ENCODE data around the gene CALM1. TPM values are rescaled to one million over a fixed set of nuclear protein-coding genes. Genes with fewer than 3 reads are reported as not detected.

Gene CALM1
- total RNA-seq, 2 experiments from 2014 or later: 859 to 914 TPM

DNA sequence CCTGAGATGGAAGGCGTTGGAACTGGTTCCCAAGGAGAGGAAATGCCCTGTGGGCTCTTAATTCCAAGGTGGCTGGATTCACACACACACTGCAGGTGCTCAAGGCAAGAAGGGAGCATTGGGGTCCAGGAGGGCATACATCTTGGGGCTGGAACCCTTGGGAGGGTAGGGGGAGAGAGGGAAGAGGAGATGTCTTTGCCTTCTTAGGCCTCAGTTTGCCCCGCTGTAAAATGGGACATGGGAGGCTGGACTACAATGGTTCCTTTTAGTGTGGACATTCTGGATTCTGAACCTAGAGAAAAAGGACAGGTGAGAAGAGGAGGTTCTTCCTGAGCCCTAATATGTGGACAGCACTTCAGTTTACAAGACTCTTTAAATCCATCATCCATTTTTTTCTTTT, 43.8 kb downstream of the CALM1 start:
- H3K27me3 Mint-ChIP-seq: no peaks in the 10 kb centered on the region
- no peak overlapping the region for H3K27ac Mint-ChIP-seq
- H3K4me3 Mint-ChIP-seq: no peak overlapping the region
- H3K36me3 Mint-ChIP-seq (ENCODE audit: low read depth): no peaks in the 10 kb centered on the region
- CTCF ChIA-PET: interaction anchor here (0.6 to 0.7 kb wide), 2 partner anchors 12 to 1474 kb away, joined by 3 read pairs; no protein-coding TSS in a partner anchor
- no peak for DNase-seq
- no peaks in the 10 kb centered on the region for H3K4me1 Mint-ChIP-seq
- POLR2A ChIA-PET: no interaction called here
- no peaks in the 10 kb centered on the region for H3K9me3 Mint-ChIP-seq

DNA sequence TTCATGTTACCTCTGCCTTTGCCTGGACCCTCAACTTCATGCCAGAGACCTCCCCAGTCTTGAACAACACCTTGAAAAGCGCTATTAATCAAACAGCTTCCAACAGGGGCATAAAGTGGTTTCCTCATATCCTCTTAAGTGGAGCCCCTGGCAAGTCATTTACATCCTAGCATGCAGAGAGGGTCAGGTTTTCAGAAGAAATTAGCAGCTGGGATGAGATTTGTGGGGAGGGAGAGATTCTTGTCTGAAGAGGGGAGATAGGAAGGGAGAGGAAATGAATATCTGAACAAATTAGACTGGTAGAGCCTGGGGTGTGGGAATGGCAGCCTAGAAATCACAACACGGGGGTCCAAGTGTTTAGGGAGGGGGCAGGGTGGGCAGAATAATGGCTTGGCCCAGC, 45.6 kb downstream of the CALM1 start:
- H3K27ac Mint-ChIP-seq: no peak overlapping the region
- no peaks in the 10 kb centered on the region for H3K4me1 Mint-ChIP-seq
- no peak overlapping the region for H3K4me3 Mint-ChIP-seq
- H3K27me3 Mint-ChIP-seq: no peaks in the 10 kb centered on the region
- ChIA-PET POLR2A (no interaction called here), CTCF (no interaction called here)
- DNase-seq: no peak
- no peaks in the 10 kb centered on the region for H3K36me3 Mint-ChIP-seq (ENCODE audit: low read depth)
- H3K9me3 Mint-ChIP-seq: peaks cover 2% of the 10 kb centered on the region

DNA sequence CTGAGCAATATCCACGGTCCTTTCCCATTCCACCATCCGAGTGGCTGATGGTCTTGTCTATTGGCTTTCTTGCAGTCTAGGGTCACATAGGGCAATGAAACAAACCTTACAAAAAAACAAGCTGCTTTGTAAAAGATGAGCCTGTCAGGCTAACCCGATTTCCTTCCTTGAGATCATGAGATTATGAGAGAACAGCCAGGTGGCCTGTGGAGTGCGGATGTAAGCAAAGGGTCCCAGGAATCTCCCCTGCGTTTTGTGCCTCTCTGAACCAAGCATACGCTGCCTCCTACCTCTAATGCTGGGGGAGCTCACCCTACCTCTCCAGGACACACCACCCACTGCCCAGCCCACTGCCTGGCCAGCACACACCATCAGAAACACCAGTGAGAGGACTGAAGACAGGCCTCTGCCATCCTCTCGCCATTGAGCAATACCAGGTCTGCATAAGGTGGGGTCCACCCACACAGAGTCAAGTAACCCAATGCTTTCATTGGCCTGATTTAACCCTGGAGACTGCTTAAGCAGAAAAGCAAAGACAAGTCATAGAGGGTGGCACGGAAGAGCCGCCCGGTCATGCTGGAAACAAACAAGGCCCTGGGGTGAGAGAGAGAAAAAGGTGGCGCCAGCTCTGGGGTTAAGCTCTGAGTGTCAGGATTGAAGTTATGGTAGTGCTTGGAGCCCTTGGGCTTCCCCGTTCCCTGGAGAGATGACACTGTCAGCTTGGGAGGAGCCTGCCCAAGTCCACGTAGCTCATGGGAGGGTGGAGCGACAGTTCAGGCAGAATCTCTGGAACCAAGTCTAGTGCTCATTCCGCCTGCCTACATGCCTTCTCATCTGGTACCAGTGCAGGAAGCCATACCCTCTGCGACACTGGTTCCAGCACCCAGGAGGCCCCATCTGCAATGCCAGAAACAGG, 46.6 kb downstream of the CALM1 start:
- ChIA-PET CTCF (interaction anchor here (0.7 to 1.3 kb wide), 3 partner anchors 11 to 257 kb away, joined by 3 read pairs; no protein-coding TSS in a partner anchor), POLR2A (no interaction called here)
- H3K27me3 Mint-ChIP-seq: no peaks in the 10 kb centered on the region
- peaks cover 3% of the 10 kb centered on the region for H3K9me3 Mint-ChIP-seq
- H3K4me3 Mint-ChIP-seq: no peak overlapping the region
- DNase-seq: no peak
- no peaks in the 10 kb centered on the region for H3K36me3 Mint-ChIP-seq (ENCODE audit: low read depth)
- no peaks in the 10 kb centered on the region for H3K4me1 Mint-ChIP-seq
- H3K27ac Mint-ChIP-seq: no peak overlapping the region

DNA sequence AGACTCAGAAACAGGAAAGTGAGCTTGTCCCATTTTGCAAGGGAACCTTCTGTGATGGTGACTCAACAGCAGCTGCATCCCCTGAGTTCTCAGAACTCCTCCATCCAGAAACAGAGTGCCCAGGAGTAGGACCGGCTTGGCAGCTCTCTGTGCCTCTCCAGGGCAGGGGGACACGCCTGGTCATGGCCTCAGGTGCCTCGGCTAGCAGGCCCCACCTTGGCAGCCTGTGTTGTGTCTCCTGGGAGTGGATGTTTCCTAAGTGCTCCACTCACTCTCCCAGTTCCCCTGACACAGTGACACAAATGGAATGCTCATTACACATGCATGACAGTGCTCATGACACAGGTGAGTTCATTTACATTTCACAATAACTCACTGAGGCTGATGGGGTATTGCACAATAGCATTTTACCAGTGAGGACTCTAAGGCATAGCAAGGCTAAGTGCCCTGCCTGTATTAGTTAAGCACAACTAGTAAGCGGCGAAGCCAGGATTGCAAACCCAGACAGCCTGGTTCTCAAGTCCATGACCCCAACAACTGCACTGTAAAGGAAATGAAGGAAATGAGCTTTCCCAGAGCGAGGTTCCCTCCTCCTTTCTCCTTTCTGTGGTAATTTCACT, 47.4 kb downstream of the CALM1 start:
- CTCF ChIA-PET: interaction anchor here (0.7 to 1.3 kb wide), 3 partner anchors 12 to 256 kb away, joined by 3 read pairs; no protein-coding TSS in a partner anchor
- no peak overlapping the region for H3K27ac Mint-ChIP-seq

DNA sequence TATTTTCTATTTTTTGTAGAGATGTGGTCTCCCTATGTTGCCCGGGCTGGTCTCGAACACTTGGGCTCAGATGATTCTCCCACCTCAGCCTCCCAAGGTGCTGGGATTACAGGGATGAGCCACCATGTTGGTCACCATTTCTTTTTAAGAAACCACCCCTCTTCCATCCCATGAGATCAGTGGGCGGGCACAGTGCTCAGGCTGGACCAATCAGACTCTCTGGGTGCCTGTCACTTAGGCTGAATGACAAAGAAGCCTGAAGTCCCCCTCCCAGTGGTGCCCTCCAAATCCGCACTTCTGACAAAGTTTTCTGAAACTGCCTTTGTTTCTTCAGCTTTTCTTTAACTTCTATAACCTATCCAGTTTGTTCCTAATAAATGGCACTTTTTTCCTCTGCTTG, 48.2 kb downstream of the CALM1 start:
- ChIA-PET CTCF (no interaction called here), POLR2A (no interaction called here)
- Mint-ChIP-seq H3K9me3 (peaks cover 3% of the 10 kb centered on the region), H3K4me1 (no peaks in the 10 kb centered on the region), H3K27ac (no peak overlapping the region), H3K4me3 (no peak overlapping the region), H3K36me3 (ENCODE audit: low read depth) (no peaks in the 10 kb centered on the region), H3K27me3 (no peaks in the 10 kb centered on the region)
- DNase-seq: no peak

More for the DNA sequence above, 47.4 kb downstream of the CALM1 start:
- Mint-ChIP-seq H3K36me3 (ENCODE audit: low read depth) (no peaks in the 10 kb centered on the region), H3K27me3 (no peaks in the 10 kb centered on the region), H3K9me3 (peaks cover 3% of the 10 kb centered on the region), H3K4me1 (no peaks in the 10 kb centered on the region), H3K4me3 (no peak overlapping the region)
- POLR2A ChIA-PET: no interaction called here
- DNase-seq: no peak

DNA sequence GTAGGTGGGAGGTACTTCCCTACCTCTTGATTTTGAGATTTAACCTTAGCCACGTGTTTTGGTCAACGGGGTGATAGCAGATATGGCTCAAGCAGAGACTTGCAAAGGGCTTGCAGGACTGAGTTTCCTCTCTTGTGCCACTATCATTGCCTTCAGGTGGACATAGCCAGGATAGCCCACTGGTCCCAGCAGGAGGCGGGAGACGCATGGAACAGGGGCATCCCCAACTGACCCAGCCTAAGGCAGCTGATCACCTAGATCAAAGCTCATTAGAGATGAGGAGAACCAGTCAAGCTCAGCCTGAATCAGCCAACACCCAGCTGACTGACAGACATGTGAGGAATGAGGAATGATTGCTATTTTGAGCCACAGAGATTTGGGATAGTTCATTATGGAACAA, 49.6 kb downstream of the CALM1 start:
- H3K4me3 Mint-ChIP-seq: no peak overlapping the region
- ChIA-PET CTCF (interaction anchor here (0.6 kb wide), 1 partner anchor 698 kb away, joined by 3 read pairs; no protein-coding TSS in a partner anchor), POLR2A (no interaction called here)
- H3K36me3 Mint-ChIP-seq (ENCODE audit: low read depth): no peaks in the 10 kb centered on the region
- no peak for DNase-seq
- H3K27ac Mint-ChIP-seq: no peak overlapping the region
- no peaks in the 10 kb centered on the region for H3K27me3 Mint-ChIP-seq
- H3K4me1 Mint-ChIP-seq: no peaks in the 10 kb centered on the region
- peaks cover 3% of the 10 kb centered on the region for H3K9me3 Mint-ChIP-seq

DNA sequence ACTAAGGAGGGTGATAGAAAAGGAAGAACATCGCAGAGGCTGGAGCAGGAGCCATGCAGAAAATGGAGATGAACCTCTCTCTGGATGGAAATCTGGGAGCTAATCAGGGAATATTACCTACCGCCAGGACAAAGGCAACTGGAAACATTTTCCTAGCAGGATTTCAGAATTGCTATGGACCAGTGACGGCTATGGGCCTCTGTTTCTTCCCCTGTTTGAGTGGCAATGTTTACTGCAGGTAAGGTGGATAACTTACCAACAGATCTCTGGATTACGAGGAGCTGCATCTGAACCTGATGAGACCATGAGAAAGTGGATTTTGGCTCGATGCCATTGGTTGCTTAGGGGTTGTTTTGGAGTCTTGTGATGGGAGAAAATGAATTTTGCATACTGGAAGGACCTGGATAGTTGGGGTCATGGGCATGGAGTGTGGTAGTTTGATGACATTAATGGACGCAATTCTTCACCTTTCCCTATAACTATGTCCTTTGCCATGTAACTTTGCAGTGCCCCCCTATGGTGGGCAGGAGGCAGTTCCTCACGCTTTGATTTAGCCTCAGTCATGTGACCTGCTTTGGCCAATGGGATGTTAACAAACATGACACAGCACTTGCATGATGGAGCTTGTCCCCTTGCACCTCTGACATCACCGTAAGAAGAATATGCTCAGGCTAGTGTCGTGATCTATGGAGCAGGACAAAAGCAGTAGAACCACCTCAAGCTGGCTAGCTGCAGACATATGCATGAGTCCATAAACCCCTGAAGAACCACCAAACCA, 51.1 kb downstream of the CALM1 start:
- no peak overlapping the region for H3K27ac Mint-ChIP-seq
- CTCF ChIA-PET: no interaction called here
- POLR2A ChIA-PET: no interaction called here
- H3K36me3 Mint-ChIP-seq (ENCODE audit: low read depth): no peaks in the 10 kb centered on the region
- H3K9me3 Mint-ChIP-seq: peaks cover 3% of the 10 kb centered on the region
- no peak for DNase-seq
- peaks cover 12% of the 10 kb centered on the region for H3K4me1 Mint-ChIP-seq
- no peaks in the 10 kb centered on the region for H3K27me3 Mint-ChIP-seq
- no peak overlapping the region for H3K4me3 Mint-ChIP-seq

DNA sequence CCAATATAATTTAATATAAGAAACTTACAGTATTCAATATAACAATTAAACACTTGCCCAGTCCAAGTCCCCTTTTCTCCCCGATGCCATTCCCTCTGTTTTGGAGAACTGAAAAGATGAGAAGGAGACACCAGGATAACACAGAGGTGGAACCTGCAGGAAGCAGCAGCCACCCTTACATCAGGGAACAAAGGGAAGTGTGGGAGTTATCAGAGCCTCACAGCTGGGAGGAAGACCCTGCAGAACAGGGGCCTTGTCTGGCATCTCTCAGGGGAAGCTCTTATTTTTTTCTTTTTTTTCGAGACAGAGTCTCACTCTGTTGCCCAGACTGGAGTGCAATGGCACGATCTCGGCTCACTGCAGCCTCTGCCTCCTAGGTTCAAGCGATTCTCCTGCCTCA, 52.6 kb downstream of the CALM1 start:
- H3K4me3 Mint-ChIP-seq: no peak overlapping the region
- no peaks in the 10 kb centered on the region for H3K36me3 Mint-ChIP-seq (ENCODE audit: low read depth)
- POLR2A ChIA-PET: no interaction called here
- no peak overlapping the region for H3K27ac Mint-ChIP-seq
- CTCF ChIA-PET: no interaction called here
- peaks cover 12% of the 10 kb centered on the region for H3K4me1 Mint-ChIP-seq
- DNase-seq: no peak
- no peaks in the 10 kb centered on the region for H3K27me3 Mint-ChIP-seq
- peaks cover 3% of the 10 kb centered on the region for H3K9me3 Mint-ChIP-seq

DNA sequence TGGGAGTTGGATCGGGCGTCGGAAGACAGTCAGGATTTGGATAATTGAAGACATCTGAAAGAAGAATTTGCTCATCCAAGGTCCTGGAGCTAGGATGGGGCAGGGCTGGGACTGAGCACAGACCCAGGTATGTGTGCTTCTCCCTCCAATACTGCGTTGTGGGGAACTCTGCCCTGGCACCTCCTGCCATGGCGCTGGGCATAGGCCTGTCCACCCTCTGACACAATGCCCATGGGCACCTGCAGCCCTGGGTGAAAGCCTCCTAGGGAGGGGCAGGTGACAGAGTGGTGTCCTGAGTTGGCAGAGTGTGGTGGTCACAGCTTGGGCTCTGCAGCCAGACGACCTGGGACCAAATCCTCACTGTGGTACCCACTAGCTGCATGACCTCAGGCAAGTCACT, 53.3 kb downstream of the CALM1 start:
- H3K27ac Mint-ChIP-seq: no peak overlapping the region
- ChIA-PET POLR2A (no interaction called here), CTCF (no interaction called here)
- DNase-seq: no peak
- H3K9me3 Mint-ChIP-seq: peaks cover 3% of the 10 kb centered on the region
- H3K36me3 Mint-ChIP-seq (ENCODE audit: low read depth): no peaks in the 10 kb centered on the region
- peaks cover 12% of the 10 kb centered on the region for H3K4me1 Mint-ChIP-seq
- no peaks in the 10 kb centered on the region for H3K27me3 Mint-ChIP-seq
- no peak overlapping the region for H3K4me3 Mint-ChIP-seq

DNA sequence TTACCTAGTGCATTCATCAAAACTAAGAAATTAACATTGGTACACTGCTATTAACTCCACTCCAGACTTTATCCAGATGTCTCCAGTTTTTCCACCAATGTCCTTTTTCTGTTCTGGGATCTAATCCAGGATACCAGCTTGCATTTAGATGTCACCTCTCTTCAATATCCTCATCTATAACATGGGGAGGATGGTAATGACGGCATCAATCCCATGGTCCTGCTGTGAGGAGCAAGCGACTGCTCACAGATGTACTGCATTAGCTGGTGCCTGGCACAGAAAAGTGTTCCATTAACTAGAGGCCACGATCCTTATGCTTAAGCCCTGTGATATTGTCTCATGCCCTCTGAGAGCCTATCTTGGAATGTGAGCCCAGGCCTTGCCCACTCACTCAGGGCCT, 53.8 kb downstream of the CALM1 start:
- no peak for DNase-seq
- Mint-ChIP-seq H3K9me3 (peaks cover 3% of the 10 kb centered on the region), H3K36me3 (ENCODE audit: low read depth) (no peaks in the 10 kb centered on the region), H3K4me1 (peaks cover 12% of the 10 kb centered on the region), H3K27me3 (no peaks in the 10 kb centered on the region), H3K4me3 (no peak overlapping the region), H3K27ac (no peak overlapping the region)
- POLR2A ChIA-PET: no interaction called here
- CTCF ChIA-PET: no interaction called here

DNA sequence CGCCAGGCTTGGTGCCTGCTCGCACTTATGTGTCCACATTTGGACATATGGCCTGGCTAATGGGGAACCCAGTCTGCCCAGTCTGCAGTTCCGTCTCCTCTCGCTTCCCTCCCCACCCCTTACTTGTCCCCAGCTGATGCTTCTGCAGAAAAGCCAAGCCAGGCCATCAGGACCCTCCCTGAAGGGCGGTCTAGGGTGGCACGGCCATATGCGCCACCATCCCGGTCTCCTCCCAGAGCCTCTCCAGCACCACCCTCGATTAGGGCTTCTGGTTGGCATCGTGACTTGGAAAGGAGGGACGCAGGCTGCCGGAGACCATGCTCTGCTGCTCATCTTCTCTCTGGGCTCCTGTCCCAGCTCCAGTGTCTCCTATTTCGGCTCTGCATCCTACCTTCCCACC, 54.6 kb downstream of the CALM1 start:
- H3K36me3 Mint-ChIP-seq (ENCODE audit: low read depth): no peaks in the 10 kb centered on the region
- H3K27me3 Mint-ChIP-seq: no peaks in the 10 kb centered on the region
- H3K4me1 Mint-ChIP-seq: peaks cover 12% of the 10 kb centered on the region
- ChIA-PET CTCF (interaction anchor here (0.8 kb wide), 1 partner anchor 146 kb away, joined by 3 read pairs; no protein-coding TSS in a partner anchor), POLR2A (no interaction called here)
- H3K27ac Mint-ChIP-seq: no peak overlapping the region
- no peak for DNase-seq
- no peak overlapping the region for H3K4me3 Mint-ChIP-seq
- peaks cover 3% of the 10 kb centered on the region for H3K9me3 Mint-ChIP-seq

DNA sequence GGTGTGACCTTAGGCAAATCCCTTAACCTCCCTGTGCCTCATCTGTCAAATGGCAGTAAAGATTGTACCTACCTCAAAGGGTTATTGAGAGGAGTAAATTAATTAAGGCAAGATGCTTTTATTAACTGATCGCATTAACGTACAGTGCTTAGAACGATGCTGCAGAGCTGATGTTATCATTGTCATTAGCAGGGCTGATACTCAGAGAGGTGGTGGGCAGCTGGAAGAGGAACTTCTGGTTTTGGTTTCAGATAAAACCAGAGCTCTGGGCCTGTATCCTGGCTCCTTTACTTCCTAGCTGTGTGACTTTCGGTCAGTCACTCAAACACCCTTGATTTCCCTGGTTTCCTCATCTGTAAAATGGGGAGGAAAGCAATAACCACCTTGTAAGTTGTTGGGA, 55.1 kb downstream of the CALM1 start:
- Mint-ChIP-seq H3K27me3 (no peaks in the 10 kb centered on the region), H3K27ac (no peak overlapping the region), H3K36me3 (ENCODE audit: low read depth) (no peaks in the 10 kb centered on the region), H3K9me3 (peaks cover 3% of the 10 kb centered on the region), H3K4me3 (no peak overlapping the region), H3K4me1 (peaks cover 12% of the 10 kb centered on the region)
- no peak for DNase-seq
- POLR2A ChIA-PET: no interaction called here
- CTCF ChIA-PET: interaction anchor here (0.8 to 1.2 kb wide), 2 partner anchors 12 to 145 kb away, joined by 3 read pairs; no protein-coding TSS in a partner anchor

DNA sequence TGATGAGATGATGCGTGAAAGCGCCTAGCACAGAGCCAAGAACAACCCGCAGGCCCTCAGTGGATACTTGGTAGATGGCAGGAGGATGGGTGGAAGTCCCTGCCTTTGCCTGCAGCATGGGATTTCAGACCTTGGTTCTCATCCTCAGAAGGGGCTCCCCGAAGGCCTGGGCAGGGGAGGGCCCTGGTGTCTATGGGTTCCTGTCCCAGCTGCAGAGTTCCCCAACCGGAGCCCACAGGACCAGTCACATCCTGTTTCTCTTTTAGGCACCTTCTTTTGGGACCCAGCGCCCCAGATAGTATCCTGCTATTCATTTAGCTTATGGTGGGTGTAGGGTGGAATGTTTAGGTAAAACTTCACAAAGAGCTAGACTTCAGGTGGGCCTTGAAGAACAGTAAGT, 55.5 kb downstream of the CALM1 start:
- DNase-seq: no peak
- H3K4me3 Mint-ChIP-seq: no peak overlapping the region
- H3K9me3 Mint-ChIP-seq: peaks cover 2% of the 10 kb centered on the region
- H3K27ac Mint-ChIP-seq: no peak overlapping the region
- CTCF ChIA-PET: interaction anchor here (1.2 kb wide), 1 partner anchor 12 kb away, joined by 3 read pairs; no protein-coding TSS in a partner anchor
- H3K36me3 Mint-ChIP-seq (ENCODE audit: low read depth): no peaks in the 10 kb centered on the region
- POLR2A ChIA-PET: no interaction called here
- H3K27me3 Mint-ChIP-seq: no peaks in the 10 kb centered on the region
- peaks cover 12% of the 10 kb centered on the region for H3K4me1 Mint-ChIP-seq

Measured in activated CD4-positive, alpha-beta T cell treated with anti-CD3 and anti-CD28 coated beads, Interleukin-2, amount 10 ng/mL, durations not matched to agents 7 days and 5 days (primary cell).